HAP-1 (cell line): ENCODE data around the gene MTCL1.
A peak's percentile ranks its signal among the peaks of the same experiment; 100 is the strongest.

ENCODE experiments used
- DNase-seq, 2 experiments: peaks; one replicate each; pipeline ENCODE4 v3.0.0-alpha.2; 2016 to 2020; ENCODE audit warnings: low spot score in 2 of 2
- H3K27me3 ChIP-seq: fragments of 250-450 bp; sonication (Bioruptor Pico); 2 replicates; pipeline ENCODE4 v1.5.1; 2020; ENCODE audit warnings: low read depth, mild to moderate bottlenecking, moderate library complexity
- H3K36me3 ChIP-seq: fragments of 250-450 bp; sonication (Bioruptor Pico); replicated peaks from 2 replicates; pipeline ENCODE4 v1.5.1; 2020; ENCODE audit warnings: mild to moderate bottlenecking
- H3K4me1 ChIP-seq: fragments of 250-450 bp; sonication (Bioruptor Pico); 2 replicates; pipeline ENCODE4 v1.5.1; 2020; ENCODE audit warnings: mild to moderate bottlenecking
- H3K4me3 ChIP-seq: fragments of 250-450 bp; sonication (Bioruptor Pico); 2 replicates; pipeline ENCODE4 v1.5.1; 2020; ENCODE audit warnings: mild to moderate bottlenecking, moderate library complexity
- H3K9me3 ChIP-seq: fragments of 250-450 bp; sonication (Bioruptor Pico); 2 replicates; pipeline ENCODE4 v1.5.1; 2020; ENCODE audit warnings: mild to moderate bottlenecking, moderate library complexity
- in situ Hi-C: fragments of 300-500 bp; cut with MboI; formaldehyde crosslinking; loops from 3 replicates; pipeline ENCODE4 v1.14.3; 2020; ENCODE audit warnings: low sequenced_read_pairs, inconsistent platforms, mixed read lengths

The MTCL1 gene

GRCh38 chr18:8807488-8807805 lies 102.1 kb downstream of the MTCL1 start:
- in situ Hi-C loops, result no loop called here
- no peaks in the 10 kb centered on the region for H3K9me3 ChIP-seq
- H3K4me1 ChIP-seq, result no peaks in the 10 kb centered on the region
- peaks cover 4% of the 10 kb centered on the region; the same call in 1 of the 2 replicates for H3K36me3 ChIP-seq
- H3K27me3 ChIP-seq, result no peaks in the 10 kb centered on the region
- no peak for DNase-seq
- no peak overlapping the region for H3K4me3 ChIP-seq

GRCh38 chr18:8808001-8808400 lies 102.6 kb downstream of the MTCL1 start:
- Histone ChIP-seq H3K4me3 (no peak overlapping the region), H3K4me1 (no peaks in the 10 kb centered on the region), H3K36me3 (peaks cover 4% of the 10 kb centered on the region; the same call in 1 of the 2 replicates), H3K9me3 (no peaks in the 10 kb centered on the region), H3K27me3 (no peaks in the 10 kb centered on the region)
- in situ Hi-C loops, result no loop called here
- no peak for DNase-seq

GRCh38 chr18:8809514-8809913 lies 104.2 kb downstream of the MTCL1 start:
- H3K36me3 ChIP-seq, result peaks cover 4% of the 10 kb centered on the region; the same call in 1 of the 2 replicates
- H3K27me3 ChIP-seq, result no peaks in the 10 kb centered on the region
- H3K4me3 ChIP-seq, result no peak overlapping the region
- in situ Hi-C loops, result no loop called here
- no peaks in the 10 kb centered on the region for H3K9me3 ChIP-seq
- H3K4me1 ChIP-seq, result no peaks in the 10 kb centered on the region
- DNase-seq, result no peak

GRCh38 chr18:8810157-8810556 lies 104.8 kb downstream of the MTCL1 start:
- Histone ChIP-seq H3K27me3 (no peaks in the 10 kb centered on the region), H3K4me1 (no peaks in the 10 kb centered on the region), H3K4me3 (no peak overlapping the region), H3K36me3 (peaks cover 4% of the 10 kb centered on the region; the same call in 1 of the 2 replicates), H3K9me3 (no peaks in the 10 kb centered on the region)
- in situ Hi-C loops, result no loop called here
- no peak for DNase-seq

GRCh38 chr18:8811115-8811514 lies 105.8 kb downstream of the MTCL1 start:
- Histone ChIP-seq H3K4me1 (no peaks in the 10 kb centered on the region), H3K9me3 (no peaks in the 10 kb centered on the region), H3K4me3 (no peak overlapping the region), H3K27me3 (no peaks in the 10 kb centered on the region), H3K36me3 (0 out of 2 replicates have a peak, but pooled peaks cover 1% of the 10 kb centered on the region)
- in situ Hi-C loops, result no loop called here
- DNase-seq, result no peak

- no peaks in the 10 kb centered on the region for H3K4me1 ChIP-seq
- no peaks in the 10 kb centered on the region for H3K27me3 ChIP-seq
- no peaks in the 10 kb centered on the region for H3K9me3 ChIP-seq
- no peaks in the 10 kb centered on the region; the same call in 1 of the 2 replicates for H3K36me3 ChIP-seq
- no peak overlapping the region for H3K4me3 ChIP-seq
- DNase-seq, result no peak
- in situ Hi-C loops, result no loop called here
Observed at GRCh38 chr18:8812631-8813030, 107.3 kb downstream of the MTCL1 start.

- in situ Hi-C loops, result no loop called here
- no peak for DNase-seq
- no peaks in the 10 kb centered on the region for H3K9me3 ChIP-seq
- no peaks in the 10 kb centered on the region for H3K27me3 ChIP-seq
- H3K4me1 ChIP-seq, result no peaks in the 10 kb centered on the region
- no peak overlapping the region for H3K4me3 ChIP-seq
- no peaks in the 10 kb centered on the region; the same call in 1 of the 2 replicates for H3K36me3 ChIP-seq
Observed at GRCh38 chr18:8813611-8814010, 108.3 kb downstream of the MTCL1 start.

- no peaks in the 10 kb centered on the region for H3K4me1 ChIP-seq
- in situ Hi-C loops, result no loop called here
- no peaks in the 10 kb centered on the region; the same call in 1 of the 2 replicates for H3K36me3 ChIP-seq
- no peak for DNase-seq
- H3K27me3 ChIP-seq, result no peaks in the 10 kb centered on the region
- H3K9me3 ChIP-seq, result no peaks in the 10 kb centered on the region
- H3K4me3 ChIP-seq, result no peak overlapping the region
Observed at GRCh38 chr18:8814206-8814605, 108.8 kb downstream of the MTCL1 start.

- in situ Hi-C loops, result no loop called here
- H3K36me3 ChIP-seq, result no peaks in the 10 kb centered on the region; the same call in none of the 2 replicates
Observed at GRCh38 chr18:8816220-8816619, 110.9 kb downstream of the MTCL1 start.

GRCh38 chr18:8816816-8817215 lies 111.5 kb downstream of the MTCL1 start:
- in situ Hi-C loops, result no loop called here
- peaks cover 8% of the 10 kb centered on the region for H3K4me1 ChIP-seq

More at GRCh38 chr18:8816220-8816619, 110.9 kb downstream of the MTCL1 start:
- DNase-seq, result no peak
- H3K9me3 ChIP-seq, result no peaks in the 10 kb centered on the region
- peaks cover 3% of the 10 kb centered on the region for H3K4me1 ChIP-seq
- H3K27me3 ChIP-seq, result no peaks in the 10 kb centered on the region
- H3K4me3 ChIP-seq, result no peak overlapping the region

GRCh38 chr18:8818982-8819381 lies 113.6 kb downstream of the MTCL1 start:
- H3K4me1 ChIP-seq, result peaks cover 13% of the 10 kb centered on the region
- H3K36me3 ChIP-seq, result no peaks in the 10 kb centered on the region; the same call in none of the 2 replicates
- H3K4me3 ChIP-seq, result no peak overlapping the region
- H3K9me3 ChIP-seq, result no peaks in the 10 kb centered on the region
- no peak for DNase-seq
- in situ Hi-C loops, result no loop called here
- no peaks in the 10 kb centered on the region for H3K27me3 ChIP-seq

More at GRCh38 chr18:8816816-8817215, 111.5 kb downstream of the MTCL1 start:
- H3K27me3 ChIP-seq, result no peaks in the 10 kb centered on the region
- no peaks in the 10 kb centered on the region; the same call in none of the 2 replicates for H3K36me3 ChIP-seq
- H3K9me3 ChIP-seq, result no peaks in the 10 kb centered on the region
- H3K4me3 ChIP-seq, result no peak overlapping the region
- DNase-seq, result no peak

GRCh38 chr18:8820396-8821082 lies 115.2 kb downstream of the MTCL1 start:
- peaks cover 13% of the 10 kb centered on the region for H3K4me1 ChIP-seq
- in situ Hi-C loops, result no loop called here
- no peaks in the 10 kb centered on the region; the same call in none of the 2 replicates for H3K36me3 ChIP-seq
- no peaks in the 10 kb centered on the region for H3K9me3 ChIP-seq
- H3K4me3 ChIP-seq, result no peak overlapping the region
- H3K27me3 ChIP-seq, result no peaks in the 10 kb centered on the region
- no peak for DNase-seq

GRCh38 chr18:8821083-8821465 lies 115.7 kb downstream of the MTCL1 start:
- DNase-seq, result no peak
- no peaks in the 10 kb centered on the region for H3K9me3 ChIP-seq
- in situ Hi-C loops, result no loop called here
- no peaks in the 10 kb centered on the region; the same call in none of the 2 replicates for H3K36me3 ChIP-seq
- peaks cover 13% of the 10 kb centered on the region for H3K4me1 ChIP-seq
- no peak overlapping the region for H3K4me3 ChIP-seq
- no peaks in the 10 kb centered on the region for H3K27me3 ChIP-seq

- no peak overlapping the region for H3K4me3 ChIP-seq
- in situ Hi-C loops, result no loop called here
- peak in 1 of 2 experiments; percentile 46 for DNase-seq
- no peaks in the 10 kb centered on the region for H3K27me3 ChIP-seq
- H3K4me1 ChIP-seq, result peaks cover 13% of the 10 kb centered on the region
- H3K36me3 ChIP-seq, result no peaks in the 10 kb centered on the region; the same call in none of the 2 replicates
- H3K9me3 ChIP-seq, result no peaks in the 10 kb centered on the region
Observed at GRCh38 chr18:8821531-8821930, 116.2 kb downstream of the MTCL1 start.
